Activated naive CD4-positive, alpha-beta T cell treated with anti-CD3 and anti-CD28 coated beads for 36 hours (primary cell): ENCODE measurements around the gene CADPS. TPM values are rescaled to one million over a fixed set of nuclear protein-coding genes. Genes with fewer than 3 reads are reported as not detected.

Experiments
- CTCF ChIA-PET: fragments of 350-600 bp; sonication (Branson Sonifier 250); formaldehyde crosslinking; loops from one replicate; lab custom pipeline; 2021; ENCODE audit warnings: antibody characterized with exemption; lab: Charles Lee
- DNase-seq: peaks from one replicate; pipeline ENCODE4 v3.0.0-alpha.2; 2020
- H3K27ac Mint-ChIP-seq: one replicate; pipeline ENCODE4 v1.8.0; 2021; ENCODE audit warnings: mild to moderate bottlenecking, mixed read lengths
- H3K27me3 Mint-ChIP-seq: one replicate; pipeline ENCODE4 v1.8.0; 2021; ENCODE audit warnings: low read depth, mixed read lengths
- H3K36me3 Mint-ChIP-seq: one replicate; pipeline ENCODE4 v1.8.0; 2021; ENCODE audit warnings: low read depth, mixed read lengths
- H3K4me1 Mint-ChIP-seq: one replicate; pipeline ENCODE4 v1.8.0; 2021; ENCODE audit warnings: low read depth, mixed read lengths
- H3K4me3 Mint-ChIP-seq: one replicate; pipeline ENCODE4 v1.8.0; 2021; ENCODE audit warnings: mild to moderate bottlenecking, moderate library complexity, mixed read lengths
- H3K9me3 Mint-ChIP-seq: one replicate; pipeline ENCODE4 v1.8.0; 2021; ENCODE audit warnings: mixed read lengths
- intact Hi-C: fragments of 100-400 bp; cut with micrococcal nuclease; formaldehyde crosslinking; loops from one replicate; pipeline ENCODE4 v1.15.1; 2023
- total RNA-seq, 2 experiments: library from RNA; stranded (reverse); gene quantifications; one replicate each; pipeline ENCODE4 v1.2.3, GENCODE V29; 2021

Gene CADPS
- total RNA-seq, 2 experiments from 2014 or later: not detected

DNA sequence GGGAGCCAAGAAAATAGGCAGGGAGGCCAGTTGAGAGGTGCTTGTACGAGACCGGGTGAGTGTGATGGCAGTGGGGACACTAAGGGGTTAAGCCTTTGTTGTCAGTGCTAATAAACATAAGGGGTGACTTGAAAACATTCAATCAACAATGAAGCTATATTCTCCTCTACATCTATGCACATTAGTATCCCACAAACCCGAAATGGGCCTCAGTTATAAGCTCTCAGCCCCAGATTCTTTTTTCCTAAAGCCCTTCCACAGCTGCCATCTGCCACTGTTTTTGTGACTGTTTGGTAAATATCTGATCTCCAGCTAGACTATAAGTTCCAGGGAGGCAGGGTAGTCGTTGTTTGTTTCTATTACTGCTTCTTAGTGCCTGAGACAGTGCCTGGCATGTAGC lies 118.2 kb downstream of the CADPS start:
- no peak for DNase-seq
- Mint-ChIP-seq H3K36me3 (no peaks in the 10 kb centered on the region), H3K27me3 (peaks cover 2% of the 10 kb centered on the region), H3K27ac (no peak overlapping the region), H3K4me1 (no peaks in the 10 kb centered on the region), H3K9me3 (peaks cover 3% of the 10 kb centered on the region), H3K4me3 (no peak overlapping the region)
- intact Hi-C loops: no loop called here
- CTCF ChIA-PET: no interaction called here

GRCh38 chr3:62755285-62755684 lies 119.9 kb downstream of the CADPS start:
- H3K4me1 Mint-ChIP-seq: no peaks in the 10 kb centered on the region
- no peaks in the 10 kb centered on the region for H3K36me3 Mint-ChIP-seq
- no peak overlapping the region for H3K4me3 Mint-ChIP-seq
- no peak overlapping the region for H3K27ac Mint-ChIP-seq
- peaks cover 3% of the 10 kb centered on the region for H3K9me3 Mint-ChIP-seq
- intact Hi-C loops: no loop called here
- CTCF ChIA-PET: no interaction called here
- DNase-seq: no peak
- peaks cover 2% of the 10 kb centered on the region for H3K27me3 Mint-ChIP-seq

GRCh38 chr3:62749657-62750056 lies 125.6 kb downstream of the CADPS start:
- intact Hi-C loops: no loop called here
- Mint-ChIP-seq H3K4me3 (no peak overlapping the region), H3K36me3 (no peaks in the 10 kb centered on the region)

GRCh38 chr3:62749130-62749529 lies 126.1 kb downstream of the CADPS start:
- intact Hi-C loops: no loop called here
- Mint-ChIP-seq H3K27ac (no peak overlapping the region), H3K4me3 (no peak overlapping the region), H3K27me3 (no peaks in the 10 kb centered on the region), H3K4me1 (no peaks in the 10 kb centered on the region), H3K9me3 (peaks cover 2% of the 10 kb centered on the region), H3K36me3 (no peaks in the 10 kb centered on the region)
- CTCF ChIA-PET: no interaction called here
- no peak for DNase-seq

More at GRCh38 chr3:62749657-62750056, 125.6 kb downstream of the CADPS start:
- CTCF ChIA-PET: no interaction called here
- Mint-ChIP-seq H3K4me1 (no peaks in the 10 kb centered on the region), H3K27me3 (no peaks in the 10 kb centered on the region), H3K27ac (no peak overlapping the region), H3K9me3 (peaks cover 2% of the 10 kb centered on the region)
- DNase-seq: no peak

DNA sequence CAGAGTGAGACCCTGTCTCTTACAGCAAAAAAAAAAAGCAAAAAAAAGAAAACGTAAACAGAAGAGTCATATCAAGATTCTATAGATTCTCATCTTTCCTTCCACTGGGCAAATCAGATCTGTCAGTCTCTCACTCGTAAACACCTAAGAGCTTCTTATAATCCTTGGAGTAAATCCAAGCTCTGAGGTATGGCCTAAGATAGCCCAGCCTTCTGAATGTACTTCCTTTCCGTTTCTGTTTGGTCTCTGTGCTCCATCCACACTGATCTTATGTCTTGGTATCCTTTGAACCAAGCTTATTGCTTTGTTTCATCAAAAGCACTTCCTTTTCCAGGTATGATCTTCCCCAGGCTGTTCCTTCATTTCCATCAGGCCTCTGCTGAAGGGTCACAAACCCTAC lies 137.8 kb downstream of the CADPS start:
- DNase-seq: no peak
- no peaks in the 10 kb centered on the region for H3K4me1 Mint-ChIP-seq
- CTCF ChIA-PET: interaction anchor here (0.6 kb wide), 1 partner anchor 621 kb away, joined by 3 read pairs; no protein-coding TSS in a partner anchor
- no peak overlapping the region for H3K4me3 Mint-ChIP-seq
- H3K36me3 Mint-ChIP-seq: no peaks in the 10 kb centered on the region
- H3K27me3 Mint-ChIP-seq: peaks cover 10% of the 10 kb centered on the region
- H3K27ac Mint-ChIP-seq: no peak overlapping the region
- H3K9me3 Mint-ChIP-seq: peaks cover 8% of the 10 kb centered on the region
- intact Hi-C loops: loop anchor here (10.0 kb wide), 1 partner anchor 47 kb away; no protein-coding TSS in a partner anchor

GRCh38 chr3:62735510-62735909 lies 139.7 kb downstream of the CADPS start:
- Mint-ChIP-seq H3K36me3 (no peaks in the 10 kb centered on the region), H3K9me3 (peaks cover 8% of the 10 kb centered on the region), H3K27ac (no peak overlapping the region), H3K4me1 (no peaks in the 10 kb centered on the region), H3K27me3 (peaks cover 10% of the 10 kb centered on the region), H3K4me3 (no peak overlapping the region)
- no peak for DNase-seq
- CTCF ChIA-PET: interaction anchor here (0.7 kb wide), 1 partner anchor 729 kb away, joined by 3 read pairs; no protein-coding TSS in a partner anchor
- intact Hi-C loops: loop anchor here (10.0 kb wide), 1 partner anchor 49 kb away; no protein-coding TSS in a partner anchor

- no peak overlapping the region for H3K4me3 Mint-ChIP-seq
- H3K27me3 Mint-ChIP-seq: peaks cover 3% of the 10 kb centered on the region
- no peak for DNase-seq
- H3K4me1 Mint-ChIP-seq: no peaks in the 10 kb centered on the region
- H3K36me3 Mint-ChIP-seq: no peaks in the 10 kb centered on the region
- CTCF ChIA-PET: no interaction called here
- no peaks in the 10 kb centered on the region for H3K9me3 Mint-ChIP-seq
- H3K27ac Mint-ChIP-seq: no peak overlapping the region
- intact Hi-C loops: loop anchor here (10.0 kb wide), 1 partner anchor 52 kb away; no protein-coding TSS in a partner anchor
Observed at GRCh38 chr3:62732183-62732904, 142.9 kb downstream of the CADPS start.

- Mint-ChIP-seq H3K4me3 (no peak overlapping the region), H3K27me3 (peaks cover 2% of the 10 kb centered on the region), H3K27ac (no peak overlapping the region), H3K4me1 (no peaks in the 10 kb centered on the region), H3K36me3 (no peaks in the 10 kb centered on the region), H3K9me3 (no peaks in the 10 kb centered on the region)
- CTCF ChIA-PET: no interaction called here
- no peak for DNase-seq
- intact Hi-C loops: no loop called here
Observed at GRCh38 chr3:62727981-62728380, 147.2 kb downstream of the CADPS start.

DNA sequence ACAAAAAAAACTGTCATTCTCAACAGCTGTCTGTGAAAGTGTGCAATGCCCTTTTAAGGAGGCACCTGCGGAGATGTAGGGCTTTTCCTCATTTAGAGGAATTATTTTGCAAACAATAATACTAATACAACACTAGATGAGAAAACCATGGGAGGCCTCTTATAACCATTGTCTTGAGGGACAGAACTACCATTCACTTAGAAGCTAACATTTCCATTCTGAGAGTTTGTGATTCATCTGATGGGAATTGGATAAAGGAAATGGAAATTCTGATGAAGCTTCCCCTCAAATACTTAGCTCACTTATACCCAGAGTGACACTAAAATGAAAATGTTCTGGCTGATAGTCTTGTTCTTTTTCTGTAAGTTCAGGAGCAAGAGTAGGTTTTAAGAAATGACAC lies 147.7 kb downstream of the CADPS start:
- CTCF ChIA-PET: no interaction called here
- no peaks in the 10 kb centered on the region for H3K4me1 Mint-ChIP-seq
- DNase-seq: no peak
- intact Hi-C loops: no loop called here
- no peak overlapping the region for H3K27ac Mint-ChIP-seq
- H3K9me3 Mint-ChIP-seq: no peaks in the 10 kb centered on the region
- no peaks in the 10 kb centered on the region for H3K36me3 Mint-ChIP-seq
- no peak overlapping the region for H3K4me3 Mint-ChIP-seq
- H3K27me3 Mint-ChIP-seq: peaks cover 2% of the 10 kb centered on the region

- no peak overlapping the region for H3K27ac Mint-ChIP-seq
- peaks cover 2% of the 10 kb centered on the region for H3K27me3 Mint-ChIP-seq
- no peaks in the 10 kb centered on the region for H3K9me3 Mint-ChIP-seq
- no peak for DNase-seq
- H3K36me3 Mint-ChIP-seq: no peaks in the 10 kb centered on the region
- CTCF ChIA-PET: no interaction called here
- no peak overlapping the region for H3K4me3 Mint-ChIP-seq
- intact Hi-C loops: no loop called here
- H3K4me1 Mint-ChIP-seq: no peaks in the 10 kb centered on the region
Observed at GRCh38 chr3:62724503-62724902, 150.7 kb downstream of the CADPS start.

DNA sequence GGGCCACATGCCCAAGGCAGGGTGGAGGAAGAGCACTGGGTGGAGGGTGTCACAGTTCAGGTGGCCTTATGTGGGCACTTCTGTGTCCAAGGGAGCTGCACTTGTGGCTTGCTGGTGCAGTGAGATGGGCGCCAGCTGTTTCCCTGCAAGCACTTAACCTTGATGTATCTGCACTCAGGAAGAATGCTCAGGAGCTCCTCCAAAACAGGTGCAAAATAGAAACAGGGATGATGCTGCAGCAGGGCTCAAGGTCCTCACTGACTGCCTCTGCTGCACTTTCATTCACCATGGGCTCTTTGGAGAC lies 151.3 kb downstream of the CADPS start:
- H3K27ac Mint-ChIP-seq: no peak overlapping the region
- H3K27me3 Mint-ChIP-seq: peaks cover 2% of the 10 kb centered on the region
- no peak overlapping the region for H3K4me3 Mint-ChIP-seq
- no peaks in the 10 kb centered on the region for H3K4me1 Mint-ChIP-seq
- CTCF ChIA-PET: no interaction called here
- intact Hi-C loops: no loop called here
- DNase-seq: no peak
- no peaks in the 10 kb centered on the region for H3K9me3 Mint-ChIP-seq
- no peaks in the 10 kb centered on the region for H3K36me3 Mint-ChIP-seq

DNA sequence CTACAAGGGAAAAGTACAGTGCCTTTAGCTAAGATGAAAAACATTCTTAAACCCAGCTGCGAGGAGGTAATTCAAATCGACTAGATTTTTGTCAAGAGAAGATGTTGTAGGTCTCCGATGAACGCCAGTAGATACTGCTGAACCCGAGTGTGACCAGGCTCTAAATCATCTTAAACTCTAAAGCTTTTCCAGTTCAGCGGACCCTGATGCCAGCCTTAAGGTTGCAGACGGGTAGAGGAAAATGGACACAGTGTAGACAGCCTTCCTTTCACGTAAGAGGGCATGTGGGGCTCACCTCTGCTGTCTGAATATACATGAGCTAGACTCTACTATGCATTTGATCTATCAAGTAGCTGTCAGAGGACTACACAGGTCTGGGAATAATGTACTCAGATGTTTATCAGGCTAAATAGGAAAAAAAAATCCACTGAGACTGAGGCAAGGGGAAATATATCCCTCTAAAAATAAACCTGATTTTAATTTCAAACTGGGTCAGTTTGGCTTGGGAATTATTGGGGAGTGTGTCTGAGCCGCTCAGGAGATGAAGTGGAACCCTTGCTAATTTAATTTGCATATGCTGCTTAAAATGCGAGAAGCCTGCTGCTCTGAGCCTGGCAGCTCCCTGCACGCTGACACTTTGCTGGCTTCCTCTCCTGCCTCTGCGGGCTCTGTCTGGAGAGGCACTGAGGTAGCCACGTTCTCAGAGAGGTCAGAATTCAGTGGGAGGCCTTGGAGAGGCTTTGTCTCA lies 151.9 kb downstream of the CADPS start:
- CTCF ChIA-PET: no interaction called here
- Mint-ChIP-seq H3K4me1 (no peaks in the 10 kb centered on the region), H3K27ac (no peak overlapping the region), H3K4me3 (no peak overlapping the region), H3K9me3 (no peaks in the 10 kb centered on the region), H3K36me3 (no peaks in the 10 kb centered on the region), H3K27me3 (peaks cover 2% of the 10 kb centered on the region)
- intact Hi-C loops: no loop called here
- DNase-seq: no peak

- Mint-ChIP-seq H3K4me1 (no peaks in the 10 kb centered on the region), H3K9me3 (no peaks in the 10 kb centered on the region), H3K36me3 (no peaks in the 10 kb centered on the region), H3K27ac (no peak overlapping the region), H3K4me3 (no peak overlapping the region), H3K27me3 (peaks cover 2% of the 10 kb centered on the region)
- CTCF ChIA-PET: no interaction called here
- DNase-seq: no peak
- intact Hi-C loops: no loop called here
Observed at GRCh38 chr3:62722344-62722743, 152.9 kb downstream of the CADPS start.
